ENCODE results near the gene PLXNA1. TPM values are rescaled to one million over a fixed set of nuclear protein-coding genes. Genes with fewer than 3 reads are reported as not detected.

Gene PLXNA1
- total RNA-seq, 1 experiment from 2014 or later, result 80.6 TPM

DNA sequence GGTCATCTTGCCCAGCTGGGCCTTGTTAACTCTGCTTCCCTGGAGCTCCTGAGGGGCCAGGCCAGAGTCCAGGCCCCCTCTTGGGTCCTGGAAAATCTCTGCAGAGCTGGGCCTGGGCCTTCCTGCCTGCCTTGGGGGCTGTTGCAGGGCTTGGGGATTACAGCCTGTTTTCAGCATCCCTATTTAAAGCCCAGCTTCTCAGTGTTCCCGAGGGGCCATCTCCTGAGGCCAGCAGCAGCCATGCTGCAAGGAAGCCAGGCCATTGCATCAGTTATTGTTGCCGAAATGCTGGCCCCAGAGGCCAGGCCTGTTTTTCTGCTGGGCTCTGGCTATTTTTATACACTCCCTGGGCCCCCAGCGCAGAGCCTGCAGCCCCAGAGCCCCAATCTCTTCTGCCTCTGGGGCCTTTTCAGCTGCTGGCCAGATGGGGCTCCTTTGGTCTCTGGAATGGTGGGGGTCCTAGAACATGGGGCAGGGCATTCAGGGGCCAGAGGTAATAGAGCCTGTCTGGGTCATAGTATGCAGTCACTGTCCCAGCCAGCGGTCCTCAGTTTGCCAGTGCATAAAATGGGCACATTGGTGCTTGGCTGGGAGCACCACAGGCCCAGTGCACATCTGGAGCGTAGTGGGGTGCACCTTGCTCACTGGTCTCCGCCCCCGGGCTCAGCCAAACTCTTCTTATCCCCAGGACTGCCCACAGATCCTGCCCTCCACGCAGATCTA is 28.5 kb downstream of the PLXNA1 start:
- no peak overlapping the region for H3K4me3 ChIP-seq (ENCODE audit: low read depth in 2 of 2, low read length in 2 of 2)
- no peaks in the 10 kb centered on the region for H3K9me3 ChIP-seq (ENCODE audit: control insufficient read depth, insufficient read depth, low read depth, low read length)
- TF ChIP-seq TCF7L2 (IDR thresholded peaks at IDR 0.05; ENCODE audit: low read depth, low read length), result no peak
- TF ChIP-seq, protein P1, sequence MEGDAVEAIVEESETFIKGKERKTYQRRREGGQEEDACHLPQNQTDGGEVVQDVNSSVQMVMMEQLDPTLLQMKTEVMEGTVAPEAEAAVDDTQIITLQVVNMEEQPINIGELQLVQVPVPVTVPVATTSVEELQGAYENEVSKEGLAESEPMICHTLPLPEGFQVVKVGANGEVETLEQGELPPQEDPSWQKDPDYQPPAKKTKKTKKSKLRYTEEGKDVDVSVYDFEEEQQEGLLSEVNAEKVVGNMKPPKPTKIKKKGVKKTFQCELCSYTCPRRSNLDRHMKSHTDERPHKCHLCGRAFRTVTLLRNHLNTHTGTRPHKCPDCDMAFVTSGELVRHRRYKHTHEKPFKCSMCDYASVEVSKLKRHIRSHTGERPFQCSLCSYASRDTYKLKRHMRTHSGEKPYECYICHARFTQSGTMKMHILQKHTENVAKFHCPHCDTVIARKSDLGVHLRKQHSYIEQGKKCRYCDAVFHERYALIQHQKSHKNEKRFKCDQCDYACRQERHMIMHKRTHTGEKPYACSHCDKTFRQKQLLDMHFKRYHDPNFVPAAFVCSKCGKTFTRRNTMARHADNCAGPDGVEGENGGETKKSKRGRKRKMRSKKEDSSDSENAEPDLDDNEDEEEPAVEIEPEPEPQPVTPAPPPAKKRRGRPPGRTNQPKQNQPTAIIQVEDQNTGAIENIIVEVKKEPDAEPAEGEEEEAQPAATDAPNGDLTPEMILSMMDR (IDR thresholded peaks at IDR 0.05), result no peak
- TF ChIP-seq, protein P2, sequence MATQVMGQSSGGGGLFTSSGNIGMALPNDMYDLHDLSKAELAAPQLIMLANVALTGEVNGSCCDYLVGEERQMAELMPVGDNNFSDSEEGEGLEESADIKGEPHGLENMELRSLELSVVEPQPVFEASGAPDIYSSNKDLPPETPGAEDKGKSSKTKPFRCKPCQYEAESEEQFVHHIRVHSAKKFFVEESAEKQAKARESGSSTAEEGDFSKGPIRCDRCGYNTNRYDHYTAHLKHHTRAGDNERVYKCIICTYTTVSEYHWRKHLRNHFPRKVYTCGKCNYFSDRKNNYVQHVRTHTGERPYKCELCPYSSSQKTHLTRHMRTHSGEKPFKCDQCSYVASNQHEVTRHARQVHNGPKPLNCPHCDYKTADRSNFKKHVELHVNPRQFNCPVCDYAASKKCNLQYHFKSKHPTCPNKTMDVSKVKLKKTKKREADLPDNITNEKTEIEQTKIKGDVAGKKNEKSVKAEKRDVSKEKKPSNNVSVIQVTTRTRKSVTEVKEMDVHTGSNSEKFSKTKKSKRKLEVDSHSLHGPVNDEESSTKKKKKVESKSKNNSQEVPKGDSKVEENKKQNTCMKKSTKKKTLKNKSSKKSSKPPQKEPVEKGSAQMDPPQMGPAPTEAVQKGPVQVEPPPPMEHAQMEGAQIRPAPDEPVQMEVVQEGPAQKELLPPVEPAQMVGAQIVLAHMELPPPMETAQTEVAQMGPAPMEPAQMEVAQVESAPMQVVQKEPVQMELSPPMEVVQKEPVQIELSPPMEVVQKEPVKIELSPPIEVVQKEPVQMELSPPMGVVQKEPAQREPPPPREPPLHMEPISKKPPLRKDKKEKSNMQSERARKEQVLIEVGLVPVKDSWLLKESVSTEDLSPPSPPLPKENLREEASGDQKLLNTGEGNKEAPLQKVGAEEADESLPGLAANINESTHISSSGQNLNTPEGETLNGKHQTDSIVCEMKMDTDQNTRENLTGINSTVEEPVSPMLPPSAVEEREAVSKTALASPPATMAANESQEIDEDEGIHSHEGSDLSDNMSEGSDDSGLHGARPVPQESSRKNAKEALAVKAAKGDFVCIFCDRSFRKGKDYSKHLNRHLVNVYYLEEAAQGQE (IDR thresholded peaks at IDR 0.05; ENCODE audit: insufficient read depth in 1 of 2, low read depth in 2 of 2, low read length in 1 of 2), result no peak
- TF ChIP-seq POLR2AphosphoS5 (IDR thresholded peaks at IDR 0.05; ENCODE audit: low read depth, low read length), result no peak
- TF ChIP-seq SIN3A (IDR thresholded peaks at IDR 0.05; ENCODE audit: borderline replicate concordance, insufficient read depth, low read depth, low read length), result no peak
- no TSS peak for BruUV-seq (replicated peaks)
- no peaks in the 10 kb centered on the region for H3K36me3 ChIP-seq (ENCODE audit: control insufficient read depth, insufficient read depth, low read length)
- no peaks in the 10 kb centered on the region for H3K27me3 ChIP-seq (ENCODE audit: control insufficient read depth, insufficient read depth, low read length)
- ATAC-seq (no peak), DNase-seq (ENCODE audit: low read depth, low spot score) (no peak)
- CTCF ChIA-PET, result no interaction called here
- POLR2A ChIA-PET, result no interaction called here
- H3K4me1 ChIP-seq (ENCODE audit: control insufficient read depth, insufficient read depth, low read length), result peaks cover 4% of the 10 kb centered on the region
- intact Hi-C loops (cut with micrococcal nuclease; ENCODE audit: unreplicated experiment) (no loop called here), in situ Hi-C loops (cut with HindIII; ENCODE audit: low pct_unique_long_range_greater_than_20kb, low sequenced_read_pairs) (no loop called here)
- peak overlapping the region; percentile 39; the same call in 1 of the 2 replicates for H3K27ac ChIP-seq (ENCODE audit: low read length)

DNA sequence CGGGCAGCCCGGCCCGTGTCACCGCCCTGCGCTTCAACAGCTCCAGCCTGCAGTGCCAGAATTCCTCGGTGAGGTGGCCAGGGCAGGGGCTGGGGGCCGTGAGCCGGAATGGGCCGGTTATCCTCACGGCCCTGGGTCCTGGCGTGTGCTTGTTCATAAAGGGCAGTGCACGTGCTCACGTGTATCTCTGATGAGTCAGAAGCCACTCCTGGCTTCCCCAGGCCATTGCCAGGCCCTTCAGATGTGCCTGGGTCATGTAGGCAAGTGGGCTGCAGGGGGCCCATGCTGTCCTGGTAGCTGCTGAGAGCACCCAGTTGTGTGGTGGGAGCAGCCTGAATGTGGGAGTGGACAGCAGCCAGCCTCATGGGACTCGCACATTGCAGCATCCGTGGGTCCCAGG is 29.2 kb downstream of the PLXNA1 start:
- no TSS peak for BruUV-seq (replicated peaks)
- TF ChIP-seq, protein P2 (IDR thresholded peaks at IDR 0.05; ENCODE audit: insufficient read depth in 1 of 2, low read depth in 2 of 2, low read length in 1 of 2), result no peak
- no peak for TF ChIP-seq SIN3A (IDR thresholded peaks at IDR 0.05; ENCODE audit: borderline replicate concordance, insufficient read depth, low read depth, low read length)
- ATAC-seq (no peak), DNase-seq (ENCODE audit: low read depth, low spot score) (no peak)
- Histone ChIP-seq H3K27ac (ENCODE audit: low read length) (no peak overlapping the region; the same call in 1 of the 2 replicates), H3K27me3 (ENCODE audit: control insufficient read depth, insufficient read depth, low read length) (no peaks in the 10 kb centered on the region), H3K4me1 (ENCODE audit: control insufficient read depth, insufficient read depth, low read length) (no peaks in the 10 kb centered on the region; the same call in none of the 2 replicates), H3K36me3 (ENCODE audit: control insufficient read depth, insufficient read depth, low read length) (no peaks in the 10 kb centered on the region), H3K9me3 (ENCODE audit: control insufficient read depth, insufficient read depth, low read depth, low read length) (no peaks in the 10 kb centered on the region), H3K4me3 (ENCODE audit: low read depth in 2 of 2, low read length in 2 of 2) (no peak overlapping the region)
- intact Hi-C loops (cut with micrococcal nuclease; ENCODE audit: unreplicated experiment) (no loop called here), in situ Hi-C loops (cut with HindIII; ENCODE audit: low pct_unique_long_range_greater_than_20kb, low sequenced_read_pairs) (no loop called here)
- ChIA-PET CTCF (no interaction called here), POLR2A (no interaction called here)

Data from Panc1 (cell line).